ENCODE data around the gene PCDHA1. TPM values are rescaled to one million over a fixed set of nuclear protein-coding genes. Genes with fewer than 3 reads are reported as not detected.
"Not testable (repeated sequence)": the region's sequence is repeated elsewhere in the genome, so short reads cannot be mapped to it uniquely, and the experiment has no call there.

PCDHA1 gene
- not detected for total RNA-seq
- long read RNA-seq, donor 1, partial matches to known transcripts, result 0 of 1 reads
- long read RNA-seq, donor 1, other reads (novel, unspliced or antisense), result 1 of 1 reads
- long read RNA-seq, donor 2, result 0 reads

- DNase-seq (ENCODE audit: low spot score), result no peak
- intact Hi-C loops (cut with DNase I), result no loop called here
Observed at GRCh38 chr5:140785905-140786686, at the start of gene PCDHA1. PCDHA1 (plus strand) TSS chr5:140786140.

- DNase-seq (ENCODE audit: low spot score), result no peak
- intact Hi-C loops (cut with DNase I), result no loop called here
Observed at GRCh38 chr5:140737486-140737885, 48.5 kb upstream of the PCDHA1 start.

GRCh38 chr5:140741967-140742366 lies 44.0 kb upstream of the PCDHA1 start:
- intact Hi-C loops (cut with DNase I), result no loop called here

GRCh38 chr5:140753561-140753960 lies 32.4 kb upstream of the PCDHA1 start:
- intact Hi-C loops (cut with DNase I), result no loop called here
- peak; percentile 42 for DNase-seq (ENCODE audit: low spot score)

More at GRCh38 chr5:140741967-140742366, 44.0 kb upstream of the PCDHA1 start:
- DNase-seq (ENCODE audit: low spot score), result no peak

GRCh38 chr5:140764177-140764973 lies 21.6 kb upstream of the PCDHA1 start:
- intact Hi-C loops (cut with DNase I), result no loop called here
- no peak for DNase-seq (ENCODE audit: low spot score)

- intact Hi-C loops (cut with DNase I), result no loop called here
- DNase-seq (ENCODE audit: low spot score), result no peak
Observed at GRCh38 chr5:140767444-140767843, 18.5 kb upstream of the PCDHA1 start.

GRCh38 chr5:140780512-140780911 lies 5.4 kb upstream of the PCDHA1 start:
- DNase-seq (ENCODE audit: low spot score), result no peak
- intact Hi-C loops (cut with DNase I), result no loop called here

- intact Hi-C loops (cut with DNase I); DNase-seq (ENCODE audit: low spot score): not testable (repeated sequence)
Observed at GRCh38 chr5:140787422-140787821, 1.5 kb downstream of the PCDHA1 start.

GRCh38 chr5:140787849-140788504 lies 2.0 kb downstream of the PCDHA1 start:
- intact Hi-C loops (cut with DNase I); DNase-seq (ENCODE audit: low spot score): not testable (repeated sequence)

GRCh38 chr5:140791089-140791488 lies 5.1 kb downstream of the PCDHA1 start:
- no peak for DNase-seq (ENCODE audit: low spot score)
- intact Hi-C loops (cut with DNase I), result no loop called here

- no peak for DNase-seq (ENCODE audit: low spot score)
- intact Hi-C loops (cut with DNase I), result no loop called here
Observed at GRCh38 chr5:140794595-140795258, 8.8 kb downstream of the PCDHA1 start, which contains the start of gene PCDHA2. PCDHA2 (plus strand) TSS chr5:140794852.

- no peak for DNase-seq (ENCODE audit: low spot score)
- intact Hi-C loops (cut with DNase I), result no loop called here
Observed at GRCh38 chr5:140795259-140795641, 9.3 kb downstream of the PCDHA1 start.

GRCh38 chr5:140796072-140796717 lies 10.3 kb downstream of the PCDHA1 start:
- DNase-seq (ENCODE audit: low spot score), result peak; percentile 76
- intact Hi-C loops (cut with DNase I), result not testable (repeated sequence)

GRCh38 chr5:140796718-140797095 lies 10.8 kb downstream of the PCDHA1 start:
- intact Hi-C loops (cut with DNase I), result no loop called here
- peak; percentile 77 for DNase-seq (ENCODE audit: low spot score)

- no peak for DNase-seq (ENCODE audit: low spot score)
- intact Hi-C loops (cut with DNase I), result no loop called here
Observed at GRCh38 chr5:140800816-140801493, 15.0 kb downstream of the PCDHA1 start, which contains the start of gene PCDHA3. PCDHA3 (plus strand) TSS chr5:140801057.

- intact Hi-C loops (cut with DNase I), result no loop called here
- DNase-seq (ENCODE audit: low spot score), result no peak
Observed at GRCh38 chr5:140801494-140801841, 15.5 kb downstream of the PCDHA1 start.

GRCh38 chr5:140802381-140802780 lies 16.4 kb downstream of the PCDHA1 start:
- DNase-seq (ENCODE audit: low spot score); intact Hi-C loops (cut with DNase I): not testable (repeated sequence)

- intact Hi-C loops (cut with DNase I), result no loop called here
- DNase-seq (ENCODE audit: low spot score), result no peak
Observed at GRCh38 chr5:140802781-140803271, 16.9 kb downstream of the PCDHA1 start.

Data from posterior vena cava (tissue), 2 donors.